ENCODE measurements around the gene CD22. TPM values are rescaled to one million over a fixed set of nuclear protein-coding genes. Genes with fewer than 3 reads are reported as not detected.

The CD22 gene
- polyA plus RNA-seq, 4 donors = 0.81 to 5.0 (median 2.2) TPM

- Histone ChIP-seq H3K27me3 (ENCODE audit: control insufficient read depth in 3 of 3, insufficient read depth in 3 of 3, low read length in 3 of 3) (no peaks in the 10 kb centered on the region), H3K9me3 (ENCODE audit: control insufficient read depth in 2 of 2, insufficient read depth in 1 of 2, low read depth in 1 of 2, low read length in 1 of 2) (no peaks in the 10 kb centered on the region), H3K27ac (ENCODE audit: low read depth in 1 of 3, low read length in 2 of 3) (no peak overlapping the region), H3K36me3 (ENCODE audit: control insufficient read depth in 3 of 3, insufficient read depth in 2 of 3, low read depth in 1 of 3, low read length in 3 of 3) (no peaks in the 10 kb centered on the region), H3K4me1 (ENCODE audit: control insufficient read depth in 3 of 3, insufficient read depth in 2 of 3, low read depth in 1 of 3, low read length in 2 of 3) (no peaks in the 10 kb centered on the region), H3K4me3 (ENCODE audit: low read depth in 1 of 3, low read length in 3 of 3) (no peak overlapping the region)
- FAIRE-seq = no peak
- 65 to 80% (median 73%) methylated on average over 13 of the region's 13 CpGs for WGBS, 3 donors
- DNase-seq = no peak
Observed at GRCh38 chr19:35337984-35338296, 9.0 kb downstream of the CD22 start.

DNA sequence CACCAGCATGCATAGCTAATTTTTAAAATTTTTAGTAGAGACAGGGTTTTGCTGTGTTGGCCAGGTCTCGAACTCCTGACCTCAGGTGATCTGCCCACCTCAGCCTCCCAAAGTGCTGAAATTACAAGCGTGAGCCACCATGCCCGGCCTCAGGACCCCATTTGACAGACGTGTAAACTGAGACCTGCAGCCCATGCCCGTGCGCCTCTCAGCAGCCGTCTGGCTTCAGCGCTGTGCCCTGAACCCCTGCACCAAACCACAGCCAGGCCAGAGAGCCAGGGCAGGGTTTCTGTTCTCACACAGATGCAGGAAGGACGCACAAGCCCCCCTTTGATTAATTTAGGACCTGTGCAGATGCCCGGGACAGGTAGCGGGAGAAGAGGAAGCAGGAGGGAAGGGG is 11.4 kb downstream of the CD22 start:
- Histone ChIP-seq H3K36me3 (ENCODE audit: control insufficient read depth in 3 of 3, insufficient read depth in 2 of 3, low read depth in 1 of 3, low read length in 3 of 3) (no peaks in the 10 kb centered on the region), H3K4me3 (ENCODE audit: low read depth in 1 of 3, low read length in 3 of 3) (no peak overlapping the region), H3K4me1 (ENCODE audit: control insufficient read depth in 3 of 3, insufficient read depth in 2 of 3, low read depth in 1 of 3, low read length in 2 of 3) (no peaks in the 10 kb centered on the region), H3K27me3 (ENCODE audit: control insufficient read depth in 3 of 3, insufficient read depth in 3 of 3, low read length in 3 of 3) (peaks cover 0 to 1% (median 0%) of the 10 kb centered on the region in 3 donors), H3K27ac (ENCODE audit: low read depth in 1 of 3, low read length in 2 of 3) (no peak overlapping the region), H3K9me3 (ENCODE audit: control insufficient read depth in 2 of 2, insufficient read depth in 1 of 2, low read depth in 1 of 2, low read length in 1 of 2) (no peaks in the 10 kb centered on the region)
- DNase-seq = no peak
- 82 to 88% (median 87%) methylated on average over 11 of the region's 11 CpGs for WGBS, 3 donors
- FAIRE-seq = no peak

GRCh38 chr19:35341006-35341405 is 12.0 kb downstream of the CD22 start:
- 75 to 89% (median 82%) methylated on average over 16 of the region's 16 CpGs for WGBS, 3 donors
- no peak for FAIRE-seq

DNA sequence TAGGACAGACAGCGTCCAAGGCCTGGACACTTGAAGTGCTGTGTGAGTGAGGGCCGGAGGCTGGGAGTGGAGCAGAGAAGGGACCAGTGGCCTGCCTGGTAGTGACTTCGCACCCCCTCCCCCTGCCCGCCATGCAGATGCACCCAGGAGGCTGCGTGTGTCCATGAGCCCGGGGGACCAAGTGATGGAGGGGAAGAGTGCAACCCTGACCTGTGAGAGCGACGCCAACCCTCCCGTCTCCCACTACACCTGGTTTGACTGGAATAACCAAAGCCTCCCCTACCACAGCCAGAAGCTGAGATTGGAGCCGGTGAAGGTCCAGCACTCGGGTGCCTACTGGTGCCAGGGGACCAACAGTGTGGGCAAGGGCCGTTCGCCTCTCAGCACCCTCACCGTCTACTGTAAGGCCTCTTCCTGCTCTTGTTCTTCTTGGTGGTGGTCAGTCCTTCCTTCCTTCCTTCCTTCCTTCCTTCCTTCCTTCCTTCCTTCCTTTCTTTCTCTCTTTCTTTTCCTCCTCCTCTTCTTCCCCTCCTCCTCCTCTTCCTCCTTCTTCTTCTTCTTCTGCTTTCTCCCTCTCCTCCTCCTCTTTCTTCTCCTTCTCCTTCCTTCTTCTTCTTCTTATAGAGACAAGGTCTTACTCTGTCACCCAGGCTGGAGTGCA is 12.7 kb downstream of the CD22 start:
- Histone ChIP-seq H3K36me3 (ENCODE audit: control insufficient read depth in 3 of 3, insufficient read depth in 2 of 3, low read depth in 1 of 3, low read length in 3 of 3) (no peaks in the 10 kb centered on the region), H3K4me1 (ENCODE audit: control insufficient read depth in 3 of 3, insufficient read depth in 2 of 3, low read depth in 1 of 3, low read length in 2 of 3) (no peaks in the 10 kb centered on the region), H3K4me3 (ENCODE audit: low read depth in 1 of 3, low read length in 3 of 3) (no peak overlapping the region), H3K27me3 (ENCODE audit: control insufficient read depth in 3 of 3, insufficient read depth in 3 of 3, low read length in 3 of 3) (peaks cover 0 to 4% (median 3%) of the 10 kb centered on the region in 3 donors), H3K27ac (ENCODE audit: low read depth in 1 of 3, low read length in 2 of 3) (no peak overlapping the region), H3K9me3 (ENCODE audit: control insufficient read depth in 2 of 2, insufficient read depth in 1 of 2, low read depth in 1 of 2, low read length in 1 of 2) (no peaks in the 10 kb centered on the region)
- 82 to 87% (median 83%) methylated on average over 13 to 14 of the region's 14 CpGs for whole genome bisulfite sequencing, 3 donors
- DNase-seq = no peak
- FAIRE-seq = no peak

More at GRCh38 chr19:35341006-35341405, 12.0 kb downstream of the CD22 start:
- Histone ChIP-seq H3K27ac (ENCODE audit: low read depth in 1 of 3, low read length in 2 of 3) (no peak overlapping the region), H3K4me3 (ENCODE audit: low read depth in 1 of 3, low read length in 3 of 3) (no peak overlapping the region), H3K4me1 (ENCODE audit: control insufficient read depth in 3 of 3, insufficient read depth in 2 of 3, low read depth in 1 of 3, low read length in 2 of 3) (no peaks in the 10 kb centered on the region), H3K36me3 (ENCODE audit: control insufficient read depth in 3 of 3, insufficient read depth in 2 of 3, low read depth in 1 of 3, low read length in 3 of 3) (no peaks in the 10 kb centered on the region), H3K9me3 (ENCODE audit: control insufficient read depth in 2 of 2, insufficient read depth in 1 of 2, low read depth in 1 of 2, low read length in 1 of 2) (no peaks in the 10 kb centered on the region), H3K27me3 (ENCODE audit: control insufficient read depth in 3 of 3, insufficient read depth in 3 of 3, low read length in 3 of 3) (peaks cover 0 to 3% (median 0%) of the 10 kb centered on the region in 3 donors)
- DNase-seq = no peak

DNA sequence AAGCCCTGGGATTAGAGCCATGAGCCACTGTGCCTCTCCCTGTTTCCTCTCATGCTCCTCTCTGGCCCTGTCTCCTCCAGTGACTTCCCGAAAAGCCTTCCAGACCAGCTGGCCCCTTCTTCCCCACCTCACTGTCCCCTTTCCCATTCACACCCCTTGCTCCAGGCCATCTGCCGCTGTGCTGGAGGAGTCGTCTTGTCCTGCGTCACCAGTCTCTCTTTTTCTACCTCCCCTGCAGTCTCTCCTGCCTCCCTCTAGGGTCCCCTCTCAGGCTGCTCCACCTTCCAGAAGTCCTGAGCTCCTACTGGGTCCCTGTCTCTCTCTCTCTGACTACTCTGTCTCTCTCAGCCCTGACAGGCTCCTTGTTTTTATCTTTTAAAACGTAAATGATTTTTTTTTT is 13.4 kb downstream of the CD22 start:
- FAIRE-seq (no peak), DNase-seq (no peak)
- Histone ChIP-seq H3K4me3 (ENCODE audit: low read depth in 1 of 3, low read length in 3 of 3) (no peak overlapping the region), H3K36me3 (ENCODE audit: control insufficient read depth in 3 of 3, insufficient read depth in 2 of 3, low read depth in 1 of 3, low read length in 3 of 3) (no peaks in the 10 kb centered on the region), H3K9me3 (ENCODE audit: control insufficient read depth in 2 of 2, insufficient read depth in 1 of 2, low read depth in 1 of 2, low read length in 1 of 2) (no peaks in the 10 kb centered on the region), H3K27ac (ENCODE audit: low read depth in 1 of 3, low read length in 2 of 3) (no peak overlapping the region), H3K4me1 (ENCODE audit: control insufficient read depth in 3 of 3, insufficient read depth in 2 of 3, low read depth in 1 of 3, low read length in 2 of 3) (no peaks in the 10 kb centered on the region), H3K27me3 (ENCODE audit: control insufficient read depth in 3 of 3, insufficient read depth in 3 of 3, low read length in 3 of 3) (peaks cover 0 to 4% (median 3%) of the 10 kb centered on the region in 3 donors)
- 49 to 59% (median 58%) methylated on average over 5 of the region's 5 CpGs for WGBS, 3 donors

DNA sequence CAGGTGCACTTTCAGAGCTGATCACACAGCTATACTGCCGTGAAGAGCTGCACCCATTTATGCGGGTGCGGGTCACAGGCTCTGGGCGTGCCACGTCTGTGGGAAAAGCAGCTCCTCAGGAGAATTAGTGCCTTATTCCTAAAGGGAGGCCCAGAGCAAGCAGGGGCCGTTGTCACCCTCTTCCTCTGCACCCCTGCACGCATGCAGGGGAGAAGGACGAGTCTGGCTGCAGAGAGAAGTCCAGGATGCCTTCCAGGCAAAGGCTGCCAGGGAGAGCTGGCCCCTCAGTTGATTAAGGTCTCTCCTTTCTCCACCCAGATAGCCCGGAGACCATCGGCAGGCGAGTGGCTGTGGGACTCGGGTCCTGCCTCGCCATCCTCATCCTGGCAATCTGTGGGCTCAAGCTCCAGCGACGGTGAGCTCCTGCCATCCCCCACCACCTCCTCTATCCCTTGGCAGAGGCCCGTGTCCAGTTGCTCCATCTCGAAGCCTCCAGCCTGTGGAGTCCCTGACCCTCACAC is 15.6 kb downstream of the CD22 start:
- no peaks in the 10 kb centered on the region for H3K4me1 ChIP-seq (ENCODE audit: control insufficient read depth in 3 of 3, insufficient read depth in 2 of 3, low read depth in 1 of 3, low read length in 2 of 3)
- no peak for DNase-seq
- H3K27me3 ChIP-seq (ENCODE audit: control insufficient read depth in 3 of 3, insufficient read depth in 3 of 3, low read length in 3 of 3) = peaks cover 0 to 8% (median 3%) of the 10 kb centered on the region in 3 donors
- no peak for FAIRE-seq
- no peaks in the 10 kb centered on the region for H3K36me3 ChIP-seq (ENCODE audit: control insufficient read depth in 3 of 3, insufficient read depth in 2 of 3, low read depth in 1 of 3, low read length in 3 of 3)
- H3K4me3 ChIP-seq (ENCODE audit: low read depth in 1 of 3, low read length in 3 of 3) = no peak overlapping the region
- H3K9me3 ChIP-seq (ENCODE audit: control insufficient read depth in 2 of 2, insufficient read depth in 1 of 2, low read depth in 1 of 2, low read length in 1 of 2) = no peaks in the 10 kb centered on the region
- no peak overlapping the region for H3K27ac ChIP-seq (ENCODE audit: low read depth in 1 of 3, low read length in 2 of 3)
- 59 to 73% (median 72%) methylated on average over 16 to 17 of the region's 17 CpGs for WGBS, 3 donors

DNA sequence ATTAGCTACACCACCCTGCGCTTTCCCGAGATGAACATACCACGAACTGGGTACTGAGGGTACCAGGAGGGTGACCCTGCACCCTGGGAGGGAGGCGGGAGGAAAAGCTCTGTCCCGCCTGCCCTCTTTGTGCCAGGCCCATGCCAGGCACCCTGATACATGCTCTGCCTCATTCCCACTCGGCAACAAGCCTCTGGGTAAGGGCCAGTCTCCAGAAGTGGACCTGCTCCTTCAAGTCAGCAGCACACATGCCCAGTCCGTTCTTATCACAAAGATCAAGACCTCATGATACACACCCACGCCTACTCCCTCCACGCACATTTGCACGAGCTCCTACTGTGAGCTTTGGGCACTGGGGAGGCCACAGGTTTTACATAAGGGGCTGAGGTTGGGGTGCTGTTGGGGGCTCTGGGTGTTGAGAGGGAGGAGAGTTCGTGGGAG is 16.7 kb downstream of the CD22 start:
- Histone ChIP-seq H3K4me3 (ENCODE audit: low read depth in 1 of 3, low read length in 3 of 3) (no peak overlapping the region), H3K9me3 (ENCODE audit: control insufficient read depth in 2 of 2, insufficient read depth in 1 of 2, low read depth in 1 of 2, low read length in 1 of 2) (no peaks in the 10 kb centered on the region), H3K27ac (ENCODE audit: low read depth in 1 of 3, low read length in 2 of 3) (no peak overlapping the region), H3K36me3 (ENCODE audit: control insufficient read depth in 3 of 3, insufficient read depth in 2 of 3, low read depth in 1 of 3, low read length in 3 of 3) (no peaks in the 10 kb centered on the region), H3K27me3 (ENCODE audit: control insufficient read depth in 3 of 3, insufficient read depth in 3 of 3, low read length in 3 of 3) (peaks cover 0 to 8% (median 3%) of the 10 kb centered on the region in 3 donors), H3K4me1 (ENCODE audit: control insufficient read depth in 3 of 3, insufficient read depth in 2 of 3, low read depth in 1 of 3, low read length in 2 of 3) (no peaks in the 10 kb centered on the region)
- 46 to 74% (median 59%) methylated on average over 11 of the region's 11 CpGs for WGBS, 3 donors
- no peak for FAIRE-seq
- no peak for DNase-seq

DNA sequence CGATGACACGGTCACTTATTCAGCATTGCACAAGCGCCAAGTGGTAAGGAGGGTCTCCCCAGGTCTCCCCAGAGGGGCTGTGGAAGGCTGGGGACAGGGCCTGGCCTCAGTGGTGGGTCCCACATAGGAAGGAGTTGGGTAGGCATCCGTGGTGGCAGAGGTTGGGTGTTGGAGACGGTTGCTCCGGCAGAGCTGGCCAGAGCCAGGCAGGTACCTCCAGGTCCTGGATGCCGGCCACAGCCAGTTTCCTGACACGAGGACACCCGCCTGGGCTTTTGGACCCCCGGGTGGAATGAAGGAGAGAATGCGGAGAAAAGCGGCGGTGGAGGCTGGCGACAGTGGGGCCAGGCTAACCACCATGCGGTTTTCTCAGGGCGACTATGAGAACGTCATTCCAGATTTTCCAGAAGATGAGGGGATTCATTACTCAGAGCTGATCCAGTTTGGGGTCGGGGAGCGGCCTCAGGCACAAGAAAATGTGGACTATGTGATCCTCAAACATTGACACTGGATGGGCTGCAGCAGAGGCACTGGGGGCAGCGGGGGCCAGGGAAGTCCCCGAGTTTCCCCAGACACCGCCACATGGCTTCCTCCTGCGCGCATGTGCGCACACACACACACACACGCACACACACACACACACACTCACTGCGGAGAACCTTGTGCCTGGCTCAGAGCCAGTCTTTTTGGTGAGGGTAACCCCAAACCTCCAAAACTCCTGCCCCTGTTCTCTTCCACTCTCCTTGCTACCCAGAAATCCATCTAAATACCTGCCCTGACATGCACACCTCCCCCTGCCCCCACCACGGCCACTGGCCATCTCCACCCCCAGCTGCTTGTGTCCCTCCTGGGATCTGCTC is 17.4 kb downstream of the CD22 start:
- DNase-seq (no peak), FAIRE-seq (no peak)
- H3K4me3 ChIP-seq (ENCODE audit: low read depth in 1 of 3, low read length in 3 of 3) = no peak overlapping the region
- H3K4me1 ChIP-seq (ENCODE audit: control insufficient read depth in 3 of 3, insufficient read depth in 2 of 3, low read depth in 1 of 3, low read length in 2 of 3) = no peaks in the 10 kb centered on the region
- H3K27ac ChIP-seq (ENCODE audit: low read depth in 1 of 3, low read length in 2 of 3) = no peak overlapping the region
- H3K9me3 ChIP-seq (ENCODE audit: control insufficient read depth in 2 of 2, insufficient read depth in 1 of 2, low read depth in 1 of 2, low read length in 1 of 2) = no peaks in the 10 kb centered on the region
- no peaks in the 10 kb centered on the region for H3K36me3 ChIP-seq (ENCODE audit: control insufficient read depth in 3 of 3, insufficient read depth in 2 of 3, low read depth in 1 of 3, low read length in 3 of 3)
- WGBS, 3 donors = 59 to 73% (median 67%) methylated on average over 21 to 28 of the region's 28 CpGs
- H3K27me3 ChIP-seq (ENCODE audit: control insufficient read depth in 3 of 3, insufficient read depth in 3 of 3, low read length in 3 of 3) = peaks cover 0 to 8% (median 3%) of the 10 kb centered on the region in 3 donors

Data from small intestine (tissue), 7 donors.